Measurements from ENCODE around the gene TSEN15. TPM values are rescaled to one million over a fixed set of nuclear protein-coding genes. Genes with fewer than 3 reads are reported as not detected.

Gene TSEN15
- total and polyA plus RNA-seq, 2 of the 13 experiments (the other 11 are each of a cell fraction or from before 2014, with no cell fraction given), result 25.6 to 35.8 TPM

DNA sequence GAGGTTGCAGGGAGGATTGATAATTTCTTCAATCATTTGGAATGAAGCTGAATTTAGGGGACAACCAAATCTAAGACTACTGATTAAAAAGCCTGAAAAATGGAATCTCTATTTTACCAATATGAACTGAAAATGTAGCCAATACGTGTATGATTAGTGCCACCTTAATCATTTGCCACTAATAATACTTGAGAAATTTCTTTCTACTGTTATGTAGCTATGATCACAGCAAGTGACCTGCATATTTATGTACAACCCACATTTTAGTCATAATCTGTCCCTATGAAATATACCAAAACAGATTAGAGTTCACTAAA is 20.5 kb upstream of the TSEN15 start:
- BruUV-seq (replicated peaks), result no TSS peak
- ATAC-seq, result no peak
- in situ Hi-C loops (cut with HindIII; ENCODE audit: extremely low pct_ligation_motif_present, low pct_unique_long_range_greater_than_20kb), result no loop called here
- no peaks in the 10 kb centered on the region for H3K79me2 ChIP-seq (ENCODE audit: insufficient read depth, low read length)
- 10% methylated on average over 1 of the region's 1 CpG for WGBS (ENCODE audit: low lambda C conversion rate)
- no peaks in the 10 kb centered on the region for H3K9me3 ChIP-seq (ENCODE audit: low read length)
- CTCF ChIA-PET (ENCODE audit: low intra/inter-chr PET ratio, low total read pairs), result no interaction called here
- no peaks in the 10 kb centered on the region for H3K36me3 ChIP-seq (replicated peaks in 1 of 2; ENCODE audit: control insufficient read depth in 1 of 2, insufficient read depth in 2 of 2, low read length in 2 of 2)
- H3K4me2 ChIP-seq (ENCODE audit: low read depth, low read length), result no peak overlapping the region
- POLR2A ChIA-PET, result no interaction called here
- no peak overlapping the region for H3K4me3 ChIP-seq (replicated peaks in 1 of 3; ENCODE audit: insufficient read depth in 1 of 3, low read depth in 2 of 3, low read length in 3 of 3)
- no peak for DNase-seq (ENCODE audit: low spot score)
- peaks cover 17% of the 10 kb centered on the region for H3K4me1 ChIP-seq (ENCODE audit: insufficient read depth, low read length)
- H2AFZ ChIP-seq (ENCODE audit: low read length), result no peak overlapping the region
- no peak overlapping the region for H3K27ac ChIP-seq (ENCODE audit: extremely low read length, insufficient read depth, low read length)
- H4K20me1 ChIP-seq (ENCODE audit: insufficient read depth, low read length), result no peaks in the 10 kb centered on the region
- intact Hi-C loops (cut with micrococcal nuclease; ENCODE audit: unreplicated experiment), result loop anchor here (10.0 kb wide), 1 partner anchor 186 kb away; no protein-coding TSS in a partner anchor
- no peak overlapping the region for H3K9ac ChIP-seq (ENCODE audit: insufficient read depth, low read depth, low read length)
- H3K27me3 ChIP-seq (ENCODE audit: control insufficient read depth in 1 of 2, insufficient read depth in 2 of 2, low read length in 2 of 2), result peaks cover 0 to 19% of the 10 kb centered on the region in 2 experiments; a peak in 3 of 5 replicates
- FAIRE-seq, result no peak
- TF ChIP-seq GPN1 (CRISPR knock-in tag; IDR thresholded peaks at IDR 0.05; ENCODE audit: borderline replicate concordance), result no peak
- TF ChIP-seq KLF9 (CRISPR knock-in tag; IDR thresholded peaks at IDR 0.05; ENCODE audit: low read depth), result no peak
- TF ChIP-seq ZNF260 (CRISPR knock-in tag; IDR thresholded peaks at IDR 0.05; ENCODE audit: borderline replicate concordance, low read depth), result no peak
- TF ChIP-seq, protein P1, sequence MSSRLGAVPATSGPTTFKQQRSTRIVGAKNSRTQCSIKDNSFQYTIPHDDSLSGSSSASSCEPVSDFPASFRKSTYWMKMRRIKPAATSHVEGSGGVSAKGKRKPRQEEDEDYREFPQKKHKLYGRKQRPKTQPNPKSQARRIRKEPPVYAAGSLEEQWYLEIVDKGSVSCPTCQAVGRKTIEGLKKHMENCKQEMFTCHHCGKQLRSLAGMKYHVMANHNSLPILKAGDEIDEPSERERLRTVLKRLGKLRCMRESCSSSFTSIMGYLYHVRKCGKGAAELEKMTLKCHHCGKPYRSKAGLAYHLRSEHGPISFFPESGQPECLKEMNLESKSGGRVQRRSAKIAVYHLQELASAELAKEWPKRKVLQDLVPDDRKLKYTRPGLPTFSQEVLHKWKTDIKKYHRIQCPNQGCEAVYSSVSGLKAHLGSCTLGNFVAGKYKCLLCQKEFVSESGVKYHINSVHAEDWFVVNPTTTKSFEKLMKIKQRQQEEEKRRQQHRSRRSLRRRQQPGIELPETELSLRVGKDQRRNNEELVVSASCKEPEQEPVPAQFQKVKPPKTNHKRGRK (CRISPR knock-in tag; IDR thresholded peaks at IDR 0.05), result no peak
- TF ChIP-seq HOXA3 (CRISPR knock-in tag; IDR thresholded peaks at IDR 0.05), result no peak
- TF ChIP-seq MXI1 (IDR thresholded peaks at IDR 0.05; ENCODE audit: borderline replicate concordance, low read depth, low read length), result no peak
- TF ChIP-seq ZNF749 (CRISPR knock-in tag; IDR thresholded peaks at IDR 0.05; ENCODE audit: borderline replicate concordance), result no peak
- TF ChIP-seq ZNF230 (CRISPR knock-in tag; IDR thresholded peaks at IDR 0.05), result no peak
- TF ChIP-seq, protein P2, sequence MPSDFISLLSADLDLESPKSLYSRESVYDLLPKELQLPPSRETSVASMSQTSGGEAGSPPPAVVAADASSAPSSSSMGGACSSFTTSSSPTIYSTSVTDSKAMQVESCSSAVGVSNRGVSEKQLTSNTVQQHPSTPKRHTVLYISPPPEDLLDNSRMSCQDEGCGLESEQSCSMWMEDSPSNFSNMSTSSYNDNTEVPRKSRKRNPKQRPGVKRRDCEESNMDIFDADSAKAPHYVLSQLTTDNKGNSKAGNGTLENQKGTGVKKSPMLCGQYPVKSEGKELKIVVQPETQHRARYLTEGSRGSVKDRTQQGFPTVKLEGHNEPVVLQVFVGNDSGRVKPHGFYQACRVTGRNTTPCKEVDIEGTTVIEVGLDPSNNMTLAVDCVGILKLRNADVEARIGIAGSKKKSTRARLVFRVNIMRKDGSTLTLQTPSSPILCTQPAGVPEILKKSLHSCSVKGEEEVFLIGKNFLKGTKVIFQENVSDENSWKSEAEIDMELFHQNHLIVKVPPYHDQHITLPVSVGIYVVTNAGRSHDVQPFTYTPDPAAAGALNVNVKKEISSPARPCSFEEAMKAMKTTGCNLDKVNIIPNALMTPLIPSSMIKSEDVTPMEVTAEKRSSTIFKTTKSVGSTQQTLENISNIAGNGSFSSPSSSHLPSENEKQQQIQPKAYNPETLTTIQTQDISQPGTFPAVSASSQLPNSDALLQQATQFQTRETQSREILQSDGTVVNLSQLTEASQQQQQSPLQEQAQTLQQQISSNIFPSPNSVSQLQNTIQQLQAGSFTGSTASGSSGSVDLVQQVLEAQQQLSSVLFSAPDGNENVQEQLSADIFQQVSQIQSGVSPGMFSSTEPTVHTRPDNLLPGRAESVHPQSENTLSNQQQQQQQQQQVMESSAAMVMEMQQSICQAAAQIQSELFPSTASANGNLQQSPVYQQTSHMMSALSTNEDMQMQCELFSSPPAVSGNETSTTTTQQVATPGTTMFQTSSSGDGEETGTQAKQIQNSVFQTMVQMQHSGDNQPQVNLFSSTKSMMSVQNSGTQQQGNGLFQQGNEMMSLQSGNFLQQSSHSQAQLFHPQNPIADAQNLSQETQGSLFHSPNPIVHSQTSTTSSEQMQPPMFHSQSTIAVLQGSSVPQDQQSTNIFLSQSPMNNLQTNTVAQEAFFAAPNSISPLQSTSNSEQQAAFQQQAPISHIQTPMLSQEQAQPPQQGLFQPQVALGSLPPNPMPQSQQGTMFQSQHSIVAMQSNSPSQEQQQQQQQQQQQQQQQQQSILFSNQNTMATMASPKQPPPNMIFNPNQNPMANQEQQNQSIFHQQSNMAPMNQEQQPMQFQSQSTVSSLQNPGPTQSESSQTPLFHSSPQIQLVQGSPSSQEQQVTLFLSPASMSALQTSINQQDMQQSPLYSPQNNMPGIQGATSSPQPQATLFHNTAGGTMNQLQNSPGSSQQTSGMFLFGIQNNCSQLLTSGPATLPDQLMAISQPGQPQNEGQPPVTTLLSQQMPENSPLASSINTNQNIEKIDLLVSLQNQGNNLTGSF (CRISPR knock-in tag; IDR thresholded peaks at IDR 0.05), result no peak
- no peak for TF ChIP-seq PAX8 (CRISPR knock-in tag; IDR thresholded peaks at IDR 0.05; ENCODE audit: borderline replicate concordance)
- TF ChIP-seq CBX2 (IDR thresholded peaks at IDR 0.05; ENCODE audit: low read depth, low read length), result no peak
- TF ChIP-seq CBX2 (CRISPR knock-in tag; IDR thresholded peaks at IDR 0.05; ENCODE audit: low read depth), result no peak

Measured in HepG2 (cell line).